HL-60/S4 treated with retinoic acid at 250 ng/mL for 4 days and 3 days (cell line): ENCODE data around the gene PIP5K1C.

Experiments
- in situ Hi-C: fragments of 300-500 bp; cut with MboI; formaldehyde crosslinking; loops from 2 replicates; pipeline ENCODE4 v1.7.0; 2022; ENCODE audit warnings: low sequenced_read_pairs

PIP5K1C gene

DNA sequence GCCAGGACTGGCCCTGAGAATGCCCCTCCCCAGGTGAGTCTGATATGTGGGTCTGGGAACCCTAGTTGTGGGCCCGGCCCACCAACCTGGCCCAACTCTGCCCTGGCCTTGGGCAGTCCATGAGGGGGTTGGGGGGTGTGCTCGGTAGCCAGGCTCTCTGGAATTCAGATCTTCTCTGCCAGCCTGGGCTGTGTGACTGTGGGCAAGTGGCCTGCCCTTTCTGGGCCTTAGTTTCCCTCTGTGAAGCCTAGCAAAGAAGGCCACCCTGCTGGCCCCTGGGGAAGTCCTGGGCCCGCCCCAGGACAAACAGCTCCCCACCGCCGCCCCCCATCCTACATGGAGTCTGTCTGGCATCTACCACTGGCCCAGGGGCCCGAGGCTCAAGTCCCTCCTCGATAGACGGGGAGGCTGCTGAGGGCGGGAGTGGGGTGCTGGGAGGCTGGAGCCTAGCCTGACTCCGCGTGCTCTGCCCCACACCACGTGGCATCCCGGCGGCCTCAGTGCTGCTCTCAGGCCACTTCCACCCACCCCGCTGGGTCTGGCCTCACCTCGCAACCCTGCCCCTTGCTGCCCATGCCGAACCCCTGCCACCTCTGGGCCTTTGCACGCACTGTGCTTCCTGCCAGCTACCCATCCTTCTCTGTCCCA, 85.3 kb downstream of the PIP5K1C start:
- in situ Hi-C loops: no loop called here

DNA sequence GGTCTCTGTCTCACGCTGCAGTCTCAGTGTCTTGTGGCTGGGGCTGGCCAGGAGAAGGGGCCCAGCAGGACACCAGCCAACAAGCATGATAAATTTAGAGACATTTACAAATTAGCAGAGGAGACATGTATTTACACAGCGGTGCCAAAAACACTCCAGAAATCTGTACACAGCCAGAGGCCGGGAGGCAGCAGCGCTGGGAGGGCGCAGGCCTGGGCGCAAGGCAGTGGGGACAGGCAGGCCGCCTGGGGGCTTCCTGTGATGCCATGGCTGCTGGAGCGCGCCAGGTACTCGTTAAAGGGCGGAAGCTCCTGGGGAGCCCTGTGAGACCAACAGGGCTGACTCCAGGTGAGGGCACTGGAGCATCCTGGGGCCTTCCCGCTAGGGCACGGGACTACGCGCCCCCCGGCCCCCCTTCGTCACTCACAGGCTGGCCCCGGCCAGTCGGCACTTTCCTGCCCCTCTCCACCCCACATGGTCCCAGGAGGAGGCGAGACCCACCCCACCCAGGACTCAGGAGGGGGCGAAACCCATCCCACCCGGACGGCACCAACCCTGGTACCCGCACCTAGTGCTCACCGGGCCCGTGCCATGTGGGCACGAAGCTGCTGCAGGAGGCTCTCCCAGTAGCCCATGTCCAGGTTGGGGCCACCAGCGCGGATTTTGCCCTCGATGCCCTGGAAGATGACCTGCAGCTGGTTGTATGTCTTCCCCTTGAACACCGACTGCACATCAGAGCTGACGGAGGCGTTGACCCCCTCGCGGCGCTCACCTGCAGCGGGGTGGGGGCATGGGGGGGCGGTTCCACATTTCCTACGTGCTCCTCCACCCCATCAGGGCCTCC, 86.2 kb downstream of the PIP5K1C start:
- in situ Hi-C loops: no loop called here

DNA sequence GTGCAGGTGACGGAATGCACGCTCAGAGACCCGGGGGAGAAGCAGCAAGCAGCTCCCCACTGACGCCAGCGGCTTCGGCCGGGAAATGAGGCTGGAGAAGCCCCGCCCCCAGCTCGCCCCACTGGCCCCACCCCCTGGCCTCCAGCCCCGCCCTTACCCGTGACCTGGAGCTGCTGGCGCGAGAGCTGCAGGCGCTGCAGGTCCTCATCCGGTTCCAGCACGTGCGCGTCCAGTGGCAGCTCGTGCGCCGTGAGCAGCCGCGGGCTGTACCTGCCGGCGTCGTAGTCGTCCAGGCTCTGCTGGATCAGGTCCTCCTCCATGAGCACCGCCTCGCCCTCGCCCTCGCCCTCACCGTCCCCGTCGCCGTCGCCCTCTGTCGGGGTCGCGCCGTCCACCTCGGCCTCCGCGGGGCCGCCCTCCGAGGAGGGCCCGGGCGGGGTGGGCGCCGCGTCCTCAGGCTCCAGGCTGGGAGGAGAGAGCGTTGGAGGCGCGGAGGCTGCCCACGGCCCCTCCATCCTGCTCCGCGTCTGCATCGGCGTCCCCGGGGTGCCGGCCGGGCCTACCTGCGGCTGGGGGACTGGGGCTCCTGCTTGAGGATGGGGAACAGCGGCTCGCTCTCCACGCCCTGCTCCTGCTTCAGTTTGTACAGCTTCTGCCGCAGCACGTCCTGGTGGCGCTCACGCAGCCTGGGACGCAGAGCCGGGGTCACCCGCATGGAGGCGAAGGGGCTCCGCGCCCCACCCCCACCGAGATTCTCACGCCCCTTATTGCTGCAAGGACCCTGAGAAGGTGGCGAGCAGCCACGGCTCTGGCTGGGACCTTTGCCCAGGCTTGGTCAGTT, 87.1 kb downstream of the PIP5K1C start:
- in situ Hi-C loops: no loop called here

DNA sequence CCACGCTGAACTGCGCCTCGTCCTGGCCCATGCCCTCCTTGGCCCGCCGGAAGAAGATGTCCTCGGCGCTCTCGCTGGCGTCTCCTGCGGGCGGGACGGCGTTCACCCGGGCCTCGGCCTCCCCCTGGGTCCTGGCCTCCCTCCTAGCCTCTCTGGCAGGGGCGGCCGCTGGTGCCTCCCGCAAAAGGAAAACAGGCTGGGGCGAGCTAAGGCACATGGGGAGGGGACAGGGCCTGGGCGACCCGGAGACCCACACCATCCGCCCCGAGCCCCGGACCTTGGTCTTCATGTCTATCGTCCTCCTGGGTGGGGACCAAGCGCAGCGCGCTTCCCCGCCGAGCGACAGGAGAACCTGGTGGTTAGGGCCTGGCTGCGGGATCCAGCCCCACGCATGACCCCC, 87.9 kb downstream of the PIP5K1C start:
- in situ Hi-C loops: no loop called here

DNA sequence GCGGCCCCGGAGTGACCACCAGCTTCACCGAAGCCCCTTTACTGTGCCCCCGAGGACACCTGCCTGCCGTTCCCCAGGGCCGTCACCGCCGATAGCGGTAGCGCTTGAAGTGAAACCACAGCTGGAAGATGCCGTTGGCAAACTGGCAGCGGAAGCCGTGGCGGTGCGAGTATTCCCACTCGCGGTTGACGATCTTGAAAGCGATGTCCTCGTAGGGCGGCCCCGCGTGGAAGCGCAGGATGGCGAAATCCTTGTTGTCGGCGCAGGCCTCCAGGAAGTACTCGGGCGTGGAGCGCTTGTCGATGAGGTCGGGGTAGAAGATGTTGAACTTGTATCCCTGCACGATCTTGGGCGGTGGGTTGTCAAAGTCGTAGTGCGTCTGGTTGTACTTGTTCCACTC, 88.4 kb downstream of the PIP5K1C start:
- in situ Hi-C loops: no loop called here

DNA sequence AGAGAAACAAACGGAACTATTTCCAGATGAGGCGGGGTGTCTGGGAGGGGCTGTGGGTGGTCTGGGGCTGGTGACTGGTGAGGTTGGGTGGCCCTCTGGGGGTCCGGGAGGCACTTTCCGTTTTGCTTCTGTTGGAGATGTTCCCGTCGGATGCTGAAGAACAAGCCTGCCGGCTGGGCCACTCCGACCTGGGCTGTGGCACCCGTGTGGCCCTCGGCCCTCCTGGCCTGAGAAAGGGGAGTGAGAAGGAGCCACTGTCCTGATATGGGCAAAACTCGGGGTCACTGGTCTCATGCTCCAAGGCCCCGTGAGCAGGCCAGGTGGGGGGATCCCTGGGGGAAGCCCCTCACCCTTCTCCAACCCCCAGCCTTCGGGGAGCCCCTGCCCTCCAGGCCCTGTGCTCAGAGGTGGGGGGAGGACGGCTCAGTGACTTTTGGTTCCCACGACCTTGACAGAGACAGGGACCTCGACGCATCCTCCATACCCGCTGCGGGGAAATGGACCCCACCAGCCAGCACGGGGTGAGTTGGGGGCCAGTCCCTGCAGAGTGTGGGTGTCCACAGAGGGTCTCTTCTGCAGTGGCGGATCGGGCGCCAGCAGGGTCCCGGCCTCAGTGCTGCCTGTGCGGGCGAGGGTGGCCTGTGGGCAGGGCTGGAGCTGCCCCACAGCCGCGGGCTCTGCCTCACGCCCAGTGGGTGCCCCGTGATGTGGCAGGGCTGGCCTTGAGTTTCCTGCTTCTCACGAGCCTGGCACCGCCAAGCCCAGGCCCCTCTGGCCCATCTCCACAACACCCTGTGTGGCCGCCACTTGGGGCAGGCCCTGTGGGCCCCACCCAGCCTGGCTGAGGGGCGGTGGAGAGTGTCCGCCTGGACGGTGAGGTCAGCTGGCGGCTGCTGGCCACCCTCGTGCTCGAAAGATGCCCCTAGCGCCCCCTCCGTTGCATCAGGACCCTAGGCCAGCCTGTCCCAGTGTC, 89.2 kb downstream of the PIP5K1C start:
- in situ Hi-C loops: no loop called here

DNA sequence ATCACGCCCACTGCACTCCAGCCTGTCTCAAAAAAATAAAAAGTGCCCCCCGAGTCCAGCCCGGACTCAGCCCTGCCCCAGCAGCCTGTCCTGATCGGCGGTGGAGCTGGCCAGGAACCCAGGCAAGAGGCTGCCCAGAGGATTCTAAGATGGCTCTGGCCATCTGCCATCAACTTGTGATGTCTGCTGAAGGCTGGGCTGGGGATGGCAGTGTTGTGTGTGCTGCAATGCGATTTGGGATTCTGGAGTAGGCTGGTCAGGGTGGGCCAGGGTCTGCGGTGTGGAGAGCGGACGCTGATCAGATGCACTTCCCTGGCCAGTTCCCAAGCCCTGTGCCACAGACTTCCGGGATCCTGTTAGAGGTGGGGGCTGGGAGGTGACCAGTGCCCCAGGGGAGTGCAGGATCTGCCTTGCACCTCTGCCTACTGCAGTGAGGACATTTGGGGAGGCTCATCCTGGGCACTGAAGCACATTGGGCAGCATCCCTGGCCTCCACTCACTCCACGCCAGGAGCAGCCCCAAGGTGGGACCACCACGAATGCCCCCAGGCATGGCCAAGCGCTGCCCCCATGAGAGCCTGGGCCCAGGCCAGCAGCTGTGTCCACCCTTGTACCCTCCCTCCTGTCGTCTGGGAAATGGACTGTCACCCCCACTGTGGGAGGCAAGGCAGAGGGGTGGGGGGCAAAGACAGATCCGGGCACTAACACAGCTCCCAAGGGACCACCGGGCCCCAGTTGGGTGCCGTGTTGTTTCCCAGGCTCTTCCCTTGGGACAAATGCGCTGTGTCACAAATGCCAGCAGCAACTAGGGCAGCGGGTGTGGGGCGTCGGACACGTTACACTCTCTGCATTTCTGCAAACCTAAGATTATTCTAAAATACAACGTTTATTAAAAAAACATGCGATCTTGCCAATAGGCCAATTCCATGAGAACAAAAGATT, 90.2 kb downstream of the PIP5K1C start:
- in situ Hi-C loops: no loop called here

DNA sequence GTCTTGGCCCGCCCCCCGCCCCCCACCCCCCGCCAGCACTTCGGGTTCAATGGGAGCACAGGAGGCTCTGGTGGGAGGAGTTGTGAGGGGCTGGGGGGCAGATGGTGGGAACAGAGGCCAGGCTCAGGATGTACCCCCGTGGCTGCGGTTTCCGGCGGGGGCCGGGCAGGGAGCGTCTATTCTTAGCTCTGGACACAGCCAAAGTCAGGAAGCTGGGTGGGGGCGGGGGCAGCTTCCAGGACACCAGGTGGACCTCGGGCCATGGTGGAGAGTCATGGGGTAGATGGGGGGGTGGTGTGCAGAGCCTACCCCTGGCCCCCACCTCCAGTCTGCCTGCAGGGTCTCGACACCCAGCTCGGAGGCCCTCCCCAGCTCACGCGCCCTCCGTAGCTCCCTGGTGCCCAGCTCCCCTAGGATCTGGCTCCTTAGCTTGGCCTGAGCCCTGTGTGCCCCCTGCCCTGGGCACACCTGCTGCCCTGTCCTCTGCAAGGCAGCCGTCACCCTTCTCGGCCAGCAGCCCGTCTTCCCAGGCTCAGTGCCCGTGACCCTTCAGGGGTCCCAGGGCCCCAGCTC, 91.4 kb downstream of the PIP5K1C start:
- in situ Hi-C loops: no loop called here

DNA sequence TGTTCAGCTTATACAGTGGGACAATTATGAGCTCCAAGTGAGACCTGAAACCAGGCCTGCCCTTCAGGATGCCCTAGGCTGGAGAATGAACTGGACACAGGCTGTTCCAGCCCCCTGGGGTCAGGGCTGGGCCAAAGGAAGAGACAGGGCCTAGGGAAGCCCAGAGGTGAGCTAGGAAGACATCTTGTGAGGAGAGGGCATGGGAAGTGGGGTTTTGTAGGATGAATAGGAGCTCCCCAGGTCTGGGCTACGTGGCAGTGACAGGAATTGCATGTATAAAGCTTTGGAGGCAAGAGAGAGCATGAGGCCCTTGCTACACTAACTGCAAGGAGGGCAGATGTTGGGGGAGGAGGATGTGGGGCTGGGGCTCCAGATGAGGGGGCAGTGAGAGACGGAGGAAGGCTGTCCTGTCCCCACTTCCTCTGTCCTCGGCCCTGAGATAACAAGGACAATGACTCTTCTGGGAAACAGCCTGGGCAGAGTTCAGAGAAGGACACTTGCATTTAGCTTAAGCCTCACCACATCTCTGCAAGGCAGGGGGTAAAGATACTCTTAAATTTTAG, 92.1 kb downstream of the PIP5K1C start:
- in situ Hi-C loops: no loop called here

DNA sequence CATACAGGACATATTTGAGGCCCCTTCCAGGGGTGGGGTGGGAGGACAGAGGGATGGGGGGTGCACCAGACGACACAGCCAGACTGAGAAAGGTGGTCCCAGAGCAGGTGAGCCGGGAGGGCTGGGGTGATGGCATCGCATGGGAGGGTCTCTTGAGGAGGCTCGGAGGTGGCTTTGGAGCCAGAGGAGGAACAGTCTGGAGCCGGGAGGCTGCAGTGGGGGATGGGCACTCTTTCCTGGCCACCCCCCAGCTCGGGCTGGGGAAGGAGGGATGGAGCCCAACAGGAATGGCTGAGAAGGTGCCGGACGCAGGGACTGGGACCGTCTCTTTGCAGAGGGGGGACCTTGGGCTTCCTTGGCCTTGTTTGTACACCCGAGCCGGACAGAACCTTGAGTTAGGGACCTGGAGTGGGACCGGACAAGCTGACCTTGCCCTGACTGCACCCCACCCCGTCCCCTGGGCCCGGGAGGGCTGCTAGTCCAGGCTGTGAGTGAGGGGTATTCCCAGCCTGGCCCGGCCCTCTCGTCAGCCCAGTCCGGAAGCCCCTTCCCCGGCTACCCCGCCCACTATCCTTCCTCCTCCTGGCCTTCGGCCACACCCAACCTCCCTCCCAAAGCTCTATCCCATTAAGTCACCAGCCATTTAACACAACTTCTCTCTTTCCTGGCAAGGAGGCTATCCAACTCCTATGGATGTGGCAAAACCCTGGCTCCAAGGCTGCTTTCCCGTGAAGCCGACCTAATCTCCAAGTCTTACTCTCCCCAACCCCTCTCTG, 92.8 kb downstream of the PIP5K1C start:
- in situ Hi-C loops: no loop called here

DNA sequence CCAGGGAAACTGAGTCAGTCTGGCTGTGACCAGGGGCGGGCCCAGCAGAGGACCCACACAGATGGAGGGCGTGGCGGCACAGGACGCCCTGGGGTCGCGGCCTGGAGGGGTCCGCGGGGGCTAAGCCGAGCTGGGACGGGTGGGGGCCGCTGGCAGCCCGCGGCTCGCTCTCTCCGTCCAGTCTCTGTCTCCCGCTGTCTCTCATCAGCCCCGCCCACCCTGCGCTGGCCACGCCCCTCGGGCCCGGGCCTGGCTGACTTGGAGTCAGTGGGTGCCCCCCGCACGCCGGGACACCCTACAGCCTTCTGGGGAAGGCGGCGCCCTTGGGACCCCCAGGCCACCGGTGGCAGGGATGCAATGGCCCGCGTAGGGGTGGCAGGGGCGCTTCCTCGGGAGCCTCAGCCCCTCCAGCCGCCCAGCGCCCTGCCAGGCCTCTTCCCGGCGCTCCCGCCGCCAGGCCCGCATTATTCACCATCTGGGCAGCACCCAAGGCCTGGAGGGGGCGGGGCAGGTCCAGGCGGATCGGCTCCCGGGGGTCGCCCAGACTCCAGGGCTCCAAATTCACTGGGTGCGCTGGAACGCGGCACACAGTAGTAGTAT, 93.5 kb downstream of the PIP5K1C start, which contains the start of gene TBXA2R:
TSS of gene TBXA2R (minus strand) at position 186 of the 600 bp plus-strand sequence. CDS start 6,241 bp downstream, outside the sequence.
- in situ Hi-C loops: no loop called here

DNA sequence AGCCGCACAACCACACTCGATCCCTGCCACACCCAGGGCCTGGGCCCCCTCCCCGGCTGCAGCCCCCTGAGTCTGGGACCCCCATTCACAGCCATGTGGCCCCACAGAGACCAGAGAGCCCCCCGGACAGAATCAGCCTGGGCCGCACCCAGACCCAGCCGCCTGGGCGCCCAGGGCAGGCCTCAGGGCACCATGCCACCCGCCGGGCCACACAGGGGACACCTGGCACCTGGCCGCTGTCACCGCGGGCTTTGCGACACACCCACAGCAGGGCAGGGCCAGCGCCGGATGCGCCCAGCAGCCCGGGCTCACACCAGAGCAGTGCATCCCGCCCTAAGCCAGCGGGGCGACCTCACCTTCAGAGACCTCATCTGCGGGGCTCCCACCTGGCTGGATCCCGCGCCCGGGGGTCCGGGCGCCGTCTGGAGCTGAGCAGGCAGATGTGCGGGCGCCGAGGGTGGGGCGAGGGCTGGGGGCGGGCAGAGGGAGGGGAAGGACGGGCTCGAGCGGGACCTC, 94.0 kb downstream of the PIP5K1C start:
- in situ Hi-C loops: no loop called here

DNA sequence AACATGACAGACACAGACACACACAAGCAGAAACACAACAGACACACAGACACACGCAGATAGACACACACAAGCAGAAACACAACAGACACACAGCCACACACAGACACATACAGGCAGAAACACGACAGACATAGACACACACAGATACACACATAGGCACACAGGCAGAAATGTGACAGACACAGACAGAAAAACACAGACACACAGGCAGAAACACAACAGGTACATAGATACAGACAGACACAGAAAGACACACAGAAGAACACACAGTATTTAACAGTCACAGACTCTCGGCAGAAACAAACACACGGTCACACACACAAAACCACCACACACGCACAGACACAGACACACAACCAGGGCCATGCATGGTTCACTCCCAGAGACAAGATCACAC, 94.5 kb downstream of the PIP5K1C start:
- in situ Hi-C loops: no loop called here

DNA sequence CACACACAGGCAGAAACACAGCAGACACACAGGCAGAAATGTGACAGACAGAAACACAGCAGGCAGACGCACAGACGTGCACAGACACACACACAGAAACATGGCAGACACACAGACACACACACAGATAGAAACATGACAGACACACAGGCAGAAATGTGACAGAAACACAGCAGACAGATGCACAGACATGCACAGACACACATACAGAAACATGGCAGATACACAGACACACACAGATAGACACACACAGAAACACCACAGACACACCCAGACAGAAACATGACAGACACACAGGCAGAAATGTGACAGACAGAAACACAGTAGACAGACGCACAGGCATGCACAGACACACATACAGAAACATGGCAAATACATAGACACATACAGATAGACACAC, 94.9 kb downstream of the PIP5K1C start:
- in situ Hi-C loops: no loop called here

DNA sequence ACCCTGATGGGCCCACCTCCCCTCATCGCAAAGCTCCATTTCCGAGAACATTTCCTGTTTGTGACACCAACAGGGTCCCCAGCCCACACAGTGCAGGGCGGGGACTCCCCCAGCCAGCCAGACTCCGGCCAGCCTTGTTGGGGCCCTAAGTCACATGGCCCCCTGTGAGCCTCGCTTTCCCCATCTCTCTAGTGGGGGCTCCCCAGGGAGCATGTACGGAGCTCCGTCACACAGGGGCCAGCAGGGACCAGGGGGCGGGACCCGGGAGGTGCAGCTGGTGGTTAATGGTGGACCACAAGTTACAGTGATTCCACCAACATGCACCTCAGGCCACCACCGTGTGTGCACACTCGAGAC, 95.3 kb downstream of the PIP5K1C start:
- in situ Hi-C loops: no loop called here

DNA sequence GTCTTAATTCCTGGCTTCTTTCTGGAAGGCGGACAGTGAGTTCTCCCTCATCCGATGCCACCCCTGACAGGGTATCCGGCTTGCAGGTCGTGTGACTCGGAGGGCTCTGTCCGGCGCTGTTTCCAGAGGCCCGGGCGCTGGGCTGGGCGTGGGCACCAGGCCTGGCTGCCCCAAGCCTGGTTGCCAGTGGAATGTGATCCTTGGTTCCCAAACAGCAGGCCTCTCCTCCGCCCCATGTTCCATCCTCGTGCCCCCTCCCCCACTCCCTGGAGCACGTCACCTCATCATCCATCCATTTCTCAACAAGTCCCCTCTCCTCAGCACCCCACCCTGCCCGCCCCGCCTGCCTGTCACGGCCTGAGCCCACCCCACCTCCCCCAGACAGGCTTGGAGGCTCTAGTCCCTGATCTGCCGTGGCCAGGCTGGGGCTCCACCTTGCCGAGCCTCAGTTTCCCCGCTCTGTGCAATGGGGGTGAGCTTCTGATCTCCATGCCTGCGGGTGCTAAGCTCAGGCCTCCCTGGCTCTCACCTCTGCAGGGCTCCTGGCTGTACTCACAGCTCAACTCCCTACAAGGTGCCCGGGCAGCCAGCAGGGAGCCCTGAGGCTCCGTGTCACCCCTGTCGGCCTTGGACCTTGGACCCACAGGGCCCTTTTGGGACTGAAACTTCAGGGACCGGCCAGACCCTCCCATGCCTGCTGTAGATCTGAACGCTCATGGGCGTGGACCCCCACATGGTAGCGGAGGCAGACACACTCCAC, 95.9 kb downstream of the PIP5K1C start:
- in situ Hi-C loops: no loop called here
